ENCODE results near the gene CENPX. TPM values are rescaled to one million over a fixed set of nuclear protein-coding genes. Genes with fewer than 3 reads are reported as not detected.

The CENPX gene
- total and polyA plus RNA-seq, 2 donors (not counting 3 experiments of a cell fraction or from before 2014, with no cell fraction given): 56.2 to 67.2 TPM

DNA sequence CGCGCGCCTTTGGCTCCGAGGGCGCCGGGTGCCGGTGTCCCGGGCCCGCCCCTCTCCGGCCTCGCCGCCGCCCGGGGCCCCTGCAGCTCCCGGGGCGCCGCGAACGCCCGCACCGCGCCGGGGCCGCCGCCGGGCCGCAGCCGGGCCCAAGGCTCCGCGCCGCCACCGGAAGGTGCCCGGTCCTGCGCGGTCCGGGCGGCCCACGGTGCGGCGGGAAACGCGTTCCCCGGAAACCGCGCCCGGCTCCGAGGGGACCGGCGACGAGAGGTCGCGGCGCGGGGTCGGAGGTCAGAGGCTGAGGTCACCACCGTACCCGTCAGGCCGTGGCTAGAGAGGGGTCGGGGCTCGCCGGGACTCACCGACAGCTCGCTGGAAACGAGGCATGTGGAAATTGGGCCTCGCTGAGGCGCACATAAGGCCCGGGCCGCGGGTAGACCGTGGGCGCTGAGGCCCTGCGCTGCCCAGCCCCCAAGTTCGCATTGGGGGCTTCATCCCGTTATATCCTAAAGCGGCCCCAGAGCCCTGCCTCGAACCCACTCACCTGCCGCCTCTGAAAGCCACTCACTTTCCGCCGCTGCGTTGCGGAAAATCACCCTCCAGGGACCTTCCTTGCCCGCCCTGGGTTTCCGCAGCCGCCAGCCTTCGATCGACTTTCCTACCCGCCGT is 43.1 kb upstream of the CENPX start, which contains the start of gene DUS1L:
TSS of gene DUS1L (minus strand) at position 167 of the 666 bp plus-strand sequence. CDS start 745 bp downstream, outside the sequence.
- H3K79me2 ChIP-seq (ENCODE audit: control insufficient read depth, insufficient read depth, low read length): peaks cover 14% of the 10 kb centered on the region
- H3K4me1 ChIP-seq (ENCODE audit: control insufficient read depth, extremely low read depth, insufficient read depth, low read length): peaks cover 15% of the 10 kb centered on the region
- no TSS peak for BruUV-seq (replicated peaks)
- H3K4me2 ChIP-seq (ENCODE audit: insufficient read depth, low read length): peak within 1 kb of the TSS; percentile 78
- no peaks in the 10 kb centered on the region for H3K9me1 ChIP-seq (replicated peaks; ENCODE audit: control insufficient read depth, extremely low read depth, insufficient read depth, low read length)
- H3K4me3 ChIP-seq (replicated peaks in 1 of 3; ENCODE audit: insufficient read depth in 1 of 3, low read depth in 1 of 3, low read length in 3 of 3): peak within 1 kb of the TSS; percentile 58 to 82 (median 76)
- H3K27ac ChIP-seq (ENCODE audit: insufficient read depth, low read depth, low read length): peak within 1 kb of the TSS; percentile 48
- TF ChIP-seq POLR2AphosphoS5 (IDR thresholded peaks at IDR 0.05; ENCODE audit: insufficient read depth, low read depth, low read length) (peak; percentile 38), POLR2A (IDR thresholded peaks at IDR 0.05; ENCODE audit: low read depth, low read length) (peak; percentile 42)
- TF ChIP-seq, protein P1, sequence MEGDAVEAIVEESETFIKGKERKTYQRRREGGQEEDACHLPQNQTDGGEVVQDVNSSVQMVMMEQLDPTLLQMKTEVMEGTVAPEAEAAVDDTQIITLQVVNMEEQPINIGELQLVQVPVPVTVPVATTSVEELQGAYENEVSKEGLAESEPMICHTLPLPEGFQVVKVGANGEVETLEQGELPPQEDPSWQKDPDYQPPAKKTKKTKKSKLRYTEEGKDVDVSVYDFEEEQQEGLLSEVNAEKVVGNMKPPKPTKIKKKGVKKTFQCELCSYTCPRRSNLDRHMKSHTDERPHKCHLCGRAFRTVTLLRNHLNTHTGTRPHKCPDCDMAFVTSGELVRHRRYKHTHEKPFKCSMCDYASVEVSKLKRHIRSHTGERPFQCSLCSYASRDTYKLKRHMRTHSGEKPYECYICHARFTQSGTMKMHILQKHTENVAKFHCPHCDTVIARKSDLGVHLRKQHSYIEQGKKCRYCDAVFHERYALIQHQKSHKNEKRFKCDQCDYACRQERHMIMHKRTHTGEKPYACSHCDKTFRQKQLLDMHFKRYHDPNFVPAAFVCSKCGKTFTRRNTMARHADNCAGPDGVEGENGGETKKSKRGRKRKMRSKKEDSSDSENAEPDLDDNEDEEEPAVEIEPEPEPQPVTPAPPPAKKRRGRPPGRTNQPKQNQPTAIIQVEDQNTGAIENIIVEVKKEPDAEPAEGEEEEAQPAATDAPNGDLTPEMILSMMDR (IDR thresholded peaks at IDR 0.05; ENCODE audit: extremely low read depth in 1 of 2, insufficient read depth in 1 of 2, low read depth in 1 of 2, low read length in 2 of 2): no peak
- ChIA-PET POLR2A (interaction anchor here (0.7 kb wide), 1 partner anchor 33 kb away, joined by 3 read pairs; no protein-coding TSS in a partner anchor), CTCF (interaction anchor here (1.1 kb wide), 1 partner anchor 35 kb away, joined by 3 read pairs; no protein-coding TSS in a partner anchor)
- H3K9me3 ChIP-seq (replicated peaks; ENCODE audit: control insufficient read depth, insufficient read depth, low read length): no peaks in the 10 kb centered on the region
- no peaks in the 10 kb centered on the region for H4K20me1 ChIP-seq (replicated peaks; ENCODE audit: control insufficient read depth, extremely low read depth, insufficient read depth, low read length)
- peaks cover 0 to 12% of the 10 kb centered on the region in 2 experiments for H3K36me3 ChIP-seq (ENCODE audit: control insufficient read depth in 2 of 2, extremely low read depth in 1 of 2, insufficient read depth in 2 of 2, low read length in 2 of 2)
- peak within 1 kb of the TSS; percentile 77 for H3K9ac ChIP-seq (replicated peaks; ENCODE audit: extremely low read depth, insufficient read depth, low read length)
- H3K27me3 ChIP-seq (ENCODE audit: control insufficient read depth in 2 of 2, insufficient read depth in 2 of 2, low read length in 2 of 2): no peaks in the 10 kb centered on the region
- intact Hi-C loops (cut with micrococcal nuclease): no loop called here
- peak within 1 kb of the TSS; percentile 99 for H2AFZ ChIP-seq (ENCODE audit: low read depth, low read length)
- peak; percentile 15 for FAIRE-seq
- dilution Hi-C loops (cut with MboI; ENCODE audit: extremely low pct_ligation_motif_present, low sequenced_read_pairs): no loop called here
- peak; percentile 23 for DNase-seq (ENCODE audit: low read depth, low spot score)

DNA sequence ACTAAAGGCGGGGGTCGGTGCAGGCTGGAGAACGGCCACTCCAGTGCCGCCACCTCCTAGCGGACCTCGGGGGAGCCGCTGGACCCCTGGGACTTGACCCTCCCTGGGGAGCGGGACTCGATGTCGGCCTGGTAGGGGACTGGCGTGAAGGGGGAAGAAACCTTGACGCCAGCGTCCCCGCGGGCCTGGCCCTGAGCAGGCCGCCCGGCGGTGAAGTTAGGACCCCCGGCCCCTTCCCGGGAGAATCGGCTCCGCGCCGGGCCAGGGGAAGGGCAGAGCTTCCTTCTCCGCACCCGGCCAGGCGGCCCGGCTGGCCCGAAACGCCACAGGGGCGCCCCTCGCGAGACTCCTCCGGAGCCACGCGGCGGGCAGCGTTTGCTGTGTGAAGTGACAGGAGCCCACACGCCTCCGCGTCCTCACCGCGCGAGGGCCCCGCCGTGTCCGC is 42.5 kb upstream of the CENPX start:
- H3K4me1 ChIP-seq (ENCODE audit: control insufficient read depth, extremely low read depth, insufficient read depth, low read length): peaks cover 15% of the 10 kb centered on the region
- CTCF ChIA-PET: interaction anchor here (1.0 to 1.1 kb wide), 2 partner anchors 28 to 35 kb away, joined by 3 to 6 read pairs; partner anchors contain the start of gene DCXR

More for the DNA sequence above, 42.5 kb upstream of the CENPX start:
- FAIRE-seq (no peak), DNase-seq (ENCODE audit: low read depth, low spot score) (peak; percentile 36)
- BruUV-seq (replicated peaks): no TSS peak
- no peaks in the 10 kb centered on the region for H3K9me1 ChIP-seq (replicated peaks; ENCODE audit: control insufficient read depth, extremely low read depth, insufficient read depth, low read length)
- peaks cover 14% of the 10 kb centered on the region for H3K79me2 ChIP-seq (ENCODE audit: control insufficient read depth, insufficient read depth, low read length)
- H3K9ac ChIP-seq (replicated peaks; ENCODE audit: extremely low read depth, insufficient read depth, low read length): peak overlapping the region; percentile 77
- H3K9me3 ChIP-seq (replicated peaks; ENCODE audit: control insufficient read depth, insufficient read depth, low read length): no peaks in the 10 kb centered on the region
- no peaks in the 10 kb centered on the region for H3K27me3 ChIP-seq (ENCODE audit: control insufficient read depth in 2 of 2, insufficient read depth in 2 of 2, low read length in 2 of 2)
- POLR2A ChIA-PET: interaction anchor here (0.6 to 0.7 kb wide), 2 partner anchors 33 to 120 kb away, joined by 3 read pairs; no protein-coding TSS in a partner anchor
- no peaks in the 10 kb centered on the region for H4K20me1 ChIP-seq (replicated peaks; ENCODE audit: control insufficient read depth, extremely low read depth, insufficient read depth, low read length)
- TF ChIP-seq, protein P2, sequence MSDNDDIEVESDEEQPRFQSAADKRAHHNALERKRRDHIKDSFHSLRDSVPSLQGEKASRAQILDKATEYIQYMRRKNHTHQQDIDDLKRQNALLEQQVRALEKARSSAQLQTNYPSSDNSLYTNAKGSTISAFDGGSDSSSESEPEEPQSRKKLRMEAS (IDR thresholded peaks at IDR 0.05; ENCODE audit: insufficient read depth, insufficient read length): no peak
- no peak for TF ChIP-seq MYC (IDR thresholded peaks at IDR 0.05; ENCODE audit: low read depth, low read length)
- H3K4me3 ChIP-seq (replicated peaks in 1 of 3; ENCODE audit: insufficient read depth in 1 of 3, low read depth in 1 of 3, low read length in 3 of 3): peak overlapping the region; percentile 55 to 82 (median 76)
- H2AFZ ChIP-seq (ENCODE audit: low read depth, low read length): peak overlapping the region; percentile 99
- H3K27ac ChIP-seq (ENCODE audit: insufficient read depth, low read depth, low read length): peak overlapping the region; percentile 48
- dilution Hi-C loops (cut with MboI; ENCODE audit: extremely low pct_ligation_motif_present, low sequenced_read_pairs): no loop called here
- intact Hi-C loops (cut with micrococcal nuclease): no loop called here
- peak overlapping the region; percentile 78 for H3K4me2 ChIP-seq (ENCODE audit: insufficient read depth, low read length)
- H3K36me3 ChIP-seq (ENCODE audit: control insufficient read depth in 2 of 2, extremely low read depth in 1 of 2, insufficient read depth in 2 of 2, low read length in 2 of 2): peaks cover 0 to 15% of the 10 kb centered on the region in 2 experiments
